Measurements from ENCODE around the gene MYADML2.
"Not testable (repeated sequence)": the region's sequence is repeated elsewhere in the genome, so short reads cannot be mapped to it uniquely, and the experiment has no call there.

The MYADML2 gene

DNA sequence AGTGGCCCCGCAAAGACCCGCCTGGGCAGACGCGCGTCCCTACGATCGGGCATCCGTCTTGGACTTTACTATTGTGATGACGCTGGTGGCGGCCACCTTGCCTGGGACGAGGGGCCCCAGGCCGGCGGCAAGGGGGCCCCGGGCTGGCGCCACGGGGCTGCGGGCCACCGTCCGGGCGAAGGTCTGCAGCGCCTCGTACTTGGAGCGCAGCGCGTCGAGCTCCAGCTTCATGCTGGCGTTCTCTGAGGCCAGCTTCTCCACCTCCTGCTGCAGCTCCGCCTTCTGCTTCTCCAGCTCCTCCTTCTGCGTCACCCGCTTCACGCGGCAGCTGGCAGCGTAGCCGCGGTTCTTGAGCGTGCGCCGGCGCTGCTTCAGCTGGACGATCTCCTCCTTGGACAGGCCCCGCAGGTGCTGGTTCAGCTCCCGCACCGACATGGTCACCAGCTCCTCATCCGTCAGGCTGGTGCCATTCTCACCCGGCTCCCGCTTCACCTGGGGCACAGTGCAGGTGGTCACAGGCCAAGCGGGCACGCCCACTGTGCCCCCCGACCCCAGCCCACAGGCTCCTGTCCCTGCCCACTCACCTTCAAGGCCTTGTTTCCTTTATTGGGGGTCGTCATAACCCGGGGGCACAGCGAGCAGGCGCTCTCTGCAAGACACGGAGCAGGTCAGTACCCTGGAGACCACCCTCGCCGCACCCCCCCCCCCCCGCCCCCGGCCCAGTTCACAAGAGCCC lies 24.3 kb downstream of the MYADML2 start:
- no peak for DNase-seq

DNA sequence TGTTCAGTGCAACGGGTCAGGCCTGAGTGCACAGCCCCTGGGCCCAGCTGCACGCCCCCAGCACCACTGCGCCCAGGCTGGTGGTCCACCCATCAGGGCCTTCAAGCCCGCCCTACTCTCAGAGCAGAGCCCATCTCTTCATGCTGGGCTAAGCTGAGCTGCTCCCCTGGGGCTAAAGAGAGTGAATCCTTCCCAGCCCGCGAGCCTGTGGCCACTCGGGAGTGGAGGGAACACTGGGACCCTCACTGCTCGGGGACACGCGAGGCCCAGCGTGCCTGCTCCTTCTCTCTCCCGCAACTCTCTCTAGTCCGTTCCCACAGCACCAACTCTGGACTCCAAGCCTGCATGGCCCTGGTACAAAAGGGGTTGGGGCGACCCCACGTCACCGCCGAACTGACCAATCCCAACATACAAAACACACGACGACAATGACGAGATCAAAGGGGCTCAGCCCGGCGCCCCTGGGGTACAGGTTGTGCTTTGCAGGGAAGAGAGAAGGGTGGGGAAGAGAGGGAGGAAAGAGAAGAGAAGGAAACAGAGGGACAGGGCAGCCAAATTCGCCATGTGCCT lies 25.0 kb downstream of the MYADML2 start:
- DNase-seq, result no peak

DNA sequence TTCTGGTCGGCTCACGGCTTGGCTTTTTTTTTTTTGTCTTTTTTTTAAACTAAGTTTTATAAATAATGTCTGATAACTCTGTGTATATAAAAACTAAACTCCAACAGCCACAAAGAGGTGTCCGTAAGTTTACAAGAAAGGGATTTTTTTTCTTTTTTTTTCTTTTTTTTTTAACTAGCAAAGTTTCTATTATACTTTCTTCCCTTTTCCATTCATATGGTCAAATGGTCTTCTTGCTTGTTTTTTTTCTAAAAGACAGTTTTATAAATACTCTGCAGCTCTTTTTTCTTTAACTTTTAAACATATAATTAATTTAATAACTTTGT lies 25.5 kb downstream of the MYADML2 start:
- DNase-seq, result no peak

DNA sequence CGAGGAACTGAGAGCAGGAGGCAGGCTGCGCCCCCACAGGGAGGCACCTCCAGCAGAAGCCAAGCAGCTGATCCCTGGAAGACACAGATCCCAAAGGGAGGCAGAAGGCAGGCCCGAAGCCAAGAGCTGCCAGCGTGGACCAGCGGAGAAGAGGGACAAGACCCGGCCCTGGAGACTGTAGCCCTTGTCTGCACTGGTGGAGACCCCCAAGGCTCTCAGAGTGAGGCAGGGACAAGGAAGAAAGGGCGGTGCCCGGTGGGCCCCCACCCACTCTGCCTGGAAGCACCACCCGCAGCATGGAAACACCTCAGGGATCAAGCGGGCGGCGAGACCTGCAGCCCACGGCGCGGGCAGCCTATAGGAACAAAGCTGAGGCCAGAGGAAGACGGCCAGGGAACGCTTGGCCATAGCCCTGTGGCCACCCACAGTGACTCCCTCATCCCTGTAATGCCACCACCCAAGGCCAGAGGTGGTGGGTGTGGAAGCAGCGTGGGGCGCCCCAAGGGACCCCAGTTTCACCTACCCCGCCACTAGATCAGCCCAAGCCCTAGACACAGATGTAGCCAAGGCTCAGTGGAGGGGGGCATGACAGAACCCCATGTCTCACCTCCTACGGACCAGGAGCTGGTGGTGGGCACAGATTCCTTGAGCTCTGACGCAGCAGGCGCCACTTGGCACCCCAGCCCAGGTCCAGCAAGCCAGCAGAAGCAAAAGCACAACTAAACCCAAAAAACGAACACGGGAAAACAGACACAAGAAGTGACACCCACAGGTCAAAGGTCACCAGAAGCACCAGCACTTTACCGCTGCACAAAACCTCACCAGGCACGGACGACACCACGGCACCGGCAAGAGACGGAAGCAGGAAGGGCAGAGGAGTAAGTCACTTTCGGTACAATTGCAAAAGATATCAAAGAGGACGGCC lies 26.2 kb downstream of the MYADML2 start:
- no peak for DNase-seq

DNA sequence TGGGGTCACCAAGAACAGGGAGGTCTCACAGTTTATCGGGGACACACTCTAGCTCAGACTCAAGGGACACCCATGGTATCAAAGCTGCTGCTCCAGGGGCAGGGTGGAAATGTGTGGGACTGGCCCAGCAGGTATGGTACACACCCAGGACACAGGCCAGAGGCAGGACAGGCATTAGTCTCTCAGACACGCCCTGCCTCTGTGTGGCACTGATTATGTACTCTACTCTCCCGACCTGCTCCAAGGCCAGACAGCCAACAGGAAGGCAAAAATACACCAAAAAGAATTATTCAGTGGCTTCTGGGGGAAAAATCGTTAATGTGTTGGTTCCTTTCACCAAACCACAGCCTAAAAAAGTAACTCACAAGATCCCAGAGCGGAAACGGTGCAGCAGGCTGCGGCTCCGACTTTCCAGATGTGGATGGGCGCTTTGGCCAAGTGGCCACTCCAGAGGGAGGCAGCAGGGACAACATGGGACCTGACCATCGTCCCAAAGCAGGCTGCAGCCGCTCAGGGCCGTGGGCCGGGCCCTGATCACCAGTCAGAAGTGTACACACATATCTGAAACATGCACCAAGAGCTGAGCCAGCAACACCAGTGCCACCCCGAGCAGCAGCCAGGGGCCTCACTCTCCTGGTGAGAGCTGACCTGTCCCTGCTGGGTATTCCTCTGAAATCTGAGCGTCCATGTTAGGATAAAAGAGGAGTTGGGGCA lies 28.0 kb downstream of the MYADML2 start:
- no peak for DNase-seq

DNA sequence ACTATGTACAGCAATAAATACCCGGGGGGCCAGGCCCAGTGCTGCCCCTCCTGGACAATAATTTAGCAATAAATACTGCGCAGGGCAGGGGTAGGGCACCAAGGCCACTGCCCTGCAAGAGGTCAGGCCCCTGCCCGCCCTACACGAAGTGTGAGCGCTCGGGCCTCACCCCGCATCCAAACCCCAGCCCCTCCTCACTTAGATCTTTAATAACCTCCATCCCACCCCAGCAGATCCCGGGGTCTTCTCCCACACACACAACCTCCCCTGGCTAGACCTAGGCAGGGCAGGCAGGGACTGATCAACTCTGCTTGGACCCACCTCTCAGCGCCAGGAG lies 28.7 kb downstream of the MYADML2 start:
- DNase-seq, result not testable (repeated sequence)

DNA sequence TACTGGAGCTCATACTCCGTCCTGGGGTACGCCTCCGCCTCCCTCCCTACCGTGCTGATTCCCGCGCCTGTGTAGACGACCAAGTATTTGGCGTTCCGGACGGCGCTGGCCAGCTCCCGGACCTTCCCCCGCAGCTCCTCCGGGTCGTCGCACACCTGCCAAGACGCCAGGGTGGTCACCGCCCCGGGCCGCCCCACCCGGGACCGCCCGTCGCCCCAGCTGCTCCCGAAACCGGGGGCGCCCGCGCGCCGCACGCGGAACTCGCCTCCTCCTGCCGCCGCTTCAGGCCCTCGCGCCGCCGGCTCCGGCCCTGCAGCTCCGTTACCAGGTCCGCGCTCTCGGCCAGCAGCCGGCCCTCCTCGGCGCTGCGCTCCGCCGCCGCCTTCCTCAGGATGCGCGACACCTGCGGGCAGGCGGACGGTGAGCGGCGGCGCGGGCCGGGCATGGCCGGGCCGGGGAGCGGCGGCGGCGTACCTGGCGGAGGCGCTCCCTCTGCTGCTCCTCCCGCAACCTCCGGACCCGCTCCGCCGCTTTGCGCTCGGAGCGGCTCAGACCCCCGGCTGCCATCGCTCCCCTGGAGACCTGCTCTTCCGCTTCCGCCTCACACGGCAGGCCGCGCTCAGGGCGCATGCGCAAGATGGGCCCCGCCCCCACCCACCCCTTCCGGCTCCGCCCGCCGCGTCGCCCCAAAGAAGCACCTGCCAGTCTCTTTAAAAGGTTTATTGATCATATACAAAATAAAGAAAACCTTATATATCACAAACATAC lies 29.3 kb downstream of the MYADML2 start, which contains the start of gene SIRT7:
Gene SIRT7, minus strand, starts transcription at position 612 of the 768 bp plus-strand sequence. Its CDS starts 45 bp downstream, at position 567.
- peak; percentile 86 for DNase-seq

DNA sequence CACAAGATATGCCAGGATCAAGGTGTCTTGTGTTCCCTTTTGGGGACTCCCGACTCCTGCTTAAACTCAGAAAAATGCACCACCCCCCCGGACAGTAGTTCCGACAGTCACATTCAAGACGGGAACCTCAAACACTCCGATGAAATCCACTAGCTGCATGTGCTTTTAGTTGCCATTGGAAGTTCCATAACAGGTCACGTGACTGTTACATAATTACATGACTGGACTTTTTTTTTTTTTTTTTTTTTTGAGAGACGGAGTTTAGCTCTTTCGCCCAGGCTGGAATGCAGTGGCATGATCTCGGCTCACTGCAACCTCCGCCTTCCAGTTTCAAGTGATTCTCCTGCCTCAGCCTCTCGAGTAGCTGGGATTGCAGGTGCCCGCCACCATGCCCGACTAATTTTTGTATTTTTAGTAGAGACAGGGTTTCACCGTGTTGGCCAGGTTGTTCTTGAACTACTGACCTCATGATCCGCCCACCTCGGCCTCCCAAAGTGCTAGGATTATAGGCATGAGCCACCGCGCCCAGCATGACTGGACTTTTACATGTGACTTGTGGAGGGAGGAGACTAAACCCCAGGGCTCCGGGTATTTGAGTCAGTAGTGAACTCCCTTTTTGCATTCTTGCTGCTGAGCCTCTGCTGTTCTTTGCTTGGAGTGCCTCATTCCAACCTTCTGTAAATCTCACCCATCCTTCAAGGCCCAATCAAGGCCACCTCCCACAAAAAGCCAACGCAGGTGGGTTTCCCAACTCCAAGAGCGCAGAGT lies 30.6 kb downstream of the MYADML2 start:
- DNase-seq, result no peak

DNA sequence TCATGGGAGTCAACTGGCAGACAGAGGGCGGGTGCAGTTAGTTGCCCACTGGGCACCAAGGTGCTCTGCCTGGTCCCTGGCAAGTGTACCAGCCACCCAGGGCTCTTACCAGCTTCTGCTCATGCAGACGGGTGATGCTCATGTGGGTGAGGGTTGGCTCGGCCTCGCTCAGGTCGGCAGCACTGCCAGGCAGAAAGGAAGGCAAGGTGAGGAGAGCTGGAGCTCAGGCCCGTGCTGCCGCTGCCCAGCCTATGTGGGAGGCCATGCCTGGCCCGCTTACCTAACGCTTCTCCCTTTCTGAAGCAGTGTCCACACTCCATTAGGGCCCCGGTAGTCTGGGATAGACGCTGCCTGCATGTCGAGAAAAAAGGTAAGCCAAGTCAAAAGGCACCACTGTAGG lies 31.7 kb downstream of the MYADML2 start:
- no peak for DNase-seq

DNA sequence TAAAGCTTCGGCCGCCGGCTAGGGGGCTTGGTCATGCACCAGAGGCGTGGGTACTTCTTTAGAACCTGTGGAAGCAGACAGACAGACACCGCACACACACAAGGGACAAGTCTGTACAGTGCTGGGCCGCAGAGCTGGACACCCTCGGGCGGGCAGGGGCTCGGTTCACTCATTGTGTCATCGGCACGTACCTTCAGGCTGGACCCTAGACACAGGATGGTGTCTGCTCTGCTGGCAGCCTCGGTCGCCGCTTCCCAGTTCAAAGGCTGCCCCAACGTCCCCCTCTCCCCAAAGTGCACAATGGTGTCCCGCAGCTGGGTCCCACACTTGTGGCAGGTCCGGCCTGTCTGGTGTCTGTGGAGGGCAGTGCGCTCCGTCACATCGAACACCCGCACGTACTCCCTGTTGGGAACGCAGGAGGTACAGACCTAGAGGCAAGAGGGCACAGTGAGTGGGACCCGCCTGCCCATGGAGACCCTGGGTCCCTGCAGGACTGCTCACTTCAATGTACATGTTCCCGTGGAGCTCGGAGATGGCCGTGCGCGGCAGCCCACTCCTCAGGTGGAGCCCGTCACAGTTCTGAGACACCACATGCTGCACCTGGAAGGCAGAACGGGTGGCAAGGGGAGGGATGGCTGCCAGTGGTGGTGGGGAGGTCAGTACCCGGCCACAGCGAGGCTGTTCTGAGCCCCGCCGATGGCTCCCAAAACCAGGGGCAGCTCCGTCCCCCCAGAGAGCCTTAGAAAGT lies 32.8 kb downstream of the MYADML2 start:
- DNase-seq, result no peak

DNA sequence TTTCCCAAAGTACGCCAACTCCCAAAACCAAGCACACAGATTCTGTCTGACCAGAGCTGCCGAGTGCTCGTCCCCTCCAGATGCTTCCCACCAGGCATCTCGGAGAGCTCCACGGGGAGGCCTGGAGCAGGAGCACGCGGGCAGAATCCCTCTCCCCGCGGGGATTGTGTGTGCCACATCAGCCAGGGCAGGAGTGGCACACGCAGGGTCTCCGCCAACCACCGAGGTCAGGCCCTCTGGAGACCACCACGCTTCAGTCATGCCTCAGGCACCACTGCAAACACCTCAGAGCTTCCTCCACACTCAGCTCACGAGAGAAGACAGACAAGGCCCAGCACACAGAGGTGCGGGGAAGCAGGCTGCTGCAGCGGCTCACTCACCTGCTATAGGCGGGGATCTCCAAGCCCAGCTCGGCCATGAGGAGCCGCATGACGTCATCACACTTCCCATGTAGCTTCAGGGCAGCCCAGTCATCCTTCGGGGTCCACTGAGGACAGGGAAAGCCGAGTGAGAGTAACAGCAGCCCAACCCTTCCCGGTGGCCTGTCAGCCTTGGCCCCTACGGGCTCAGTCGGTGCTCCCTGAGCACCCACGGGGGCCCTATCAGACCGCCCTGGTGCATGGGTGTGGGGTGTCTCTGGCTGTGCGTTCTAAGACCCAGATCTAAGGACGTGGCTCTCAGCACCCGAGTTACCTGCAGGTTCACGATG lies 33.5 kb downstream of the MYADML2 start:
- no peak for DNase-seq

DNA sequence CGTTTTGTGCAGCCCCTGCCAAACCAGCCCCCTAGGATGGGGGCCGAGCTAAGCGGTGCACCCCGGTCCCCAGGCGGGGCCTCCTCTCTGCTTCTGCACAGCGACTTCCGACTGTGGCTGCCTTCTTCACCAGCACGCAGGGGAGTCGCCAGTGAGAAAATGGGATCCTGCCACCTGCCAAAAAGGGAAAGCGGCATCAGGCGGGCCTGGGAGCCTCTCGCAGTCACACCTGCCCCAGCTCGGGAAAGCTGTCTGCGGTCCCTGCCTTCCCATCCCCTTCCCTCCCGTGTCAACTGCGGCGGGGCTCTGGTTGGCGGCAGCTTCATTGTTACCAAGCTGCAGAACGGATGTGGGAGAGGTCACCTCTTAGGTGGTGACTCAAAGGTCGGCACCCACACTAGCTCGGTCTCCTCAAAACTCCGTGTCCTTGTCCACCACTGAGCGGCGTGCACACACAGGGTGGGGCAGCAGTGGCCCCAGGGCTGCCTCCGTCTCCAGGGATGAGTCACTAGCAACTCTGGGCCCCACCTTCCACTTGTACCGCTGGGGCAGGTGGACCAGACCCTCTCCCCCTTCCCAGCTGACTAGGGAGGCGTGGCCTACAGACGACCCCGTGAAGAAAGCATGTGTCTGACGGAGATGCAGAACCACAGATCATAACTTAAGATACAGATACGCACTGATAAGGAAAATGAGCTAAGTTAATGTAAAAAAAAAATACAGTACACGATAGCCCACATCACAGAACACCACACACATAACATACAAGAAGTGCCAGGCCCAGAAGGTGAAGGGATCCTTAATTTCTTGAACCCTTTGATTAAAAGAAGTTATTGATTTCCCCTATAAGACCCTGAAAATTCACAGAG lies 34.4 kb downstream of the MYADML2 start:
- DNase-seq, result no peak

DNA sequence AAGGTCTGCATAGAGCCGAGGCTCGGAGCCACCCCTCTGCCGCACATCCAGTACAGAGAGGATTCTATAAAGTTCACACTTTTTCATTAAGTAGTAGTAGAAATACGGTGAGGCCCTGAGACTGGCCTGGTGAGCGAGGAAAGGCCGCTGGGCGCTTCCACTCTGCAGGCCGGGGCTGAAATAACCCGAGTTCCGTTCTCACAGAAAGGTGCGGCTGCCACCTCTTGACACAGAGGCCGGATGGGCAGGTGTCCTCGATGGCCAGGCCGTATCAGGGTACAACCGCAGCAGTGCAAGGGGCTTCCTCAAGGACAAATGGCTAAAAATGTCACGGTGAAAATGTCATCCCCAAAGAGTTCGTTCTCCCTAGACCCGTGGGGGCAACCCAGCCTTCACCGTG lies 35.1 kb downstream of the MYADML2 start:
- DNase-seq, result no peak

DNA sequence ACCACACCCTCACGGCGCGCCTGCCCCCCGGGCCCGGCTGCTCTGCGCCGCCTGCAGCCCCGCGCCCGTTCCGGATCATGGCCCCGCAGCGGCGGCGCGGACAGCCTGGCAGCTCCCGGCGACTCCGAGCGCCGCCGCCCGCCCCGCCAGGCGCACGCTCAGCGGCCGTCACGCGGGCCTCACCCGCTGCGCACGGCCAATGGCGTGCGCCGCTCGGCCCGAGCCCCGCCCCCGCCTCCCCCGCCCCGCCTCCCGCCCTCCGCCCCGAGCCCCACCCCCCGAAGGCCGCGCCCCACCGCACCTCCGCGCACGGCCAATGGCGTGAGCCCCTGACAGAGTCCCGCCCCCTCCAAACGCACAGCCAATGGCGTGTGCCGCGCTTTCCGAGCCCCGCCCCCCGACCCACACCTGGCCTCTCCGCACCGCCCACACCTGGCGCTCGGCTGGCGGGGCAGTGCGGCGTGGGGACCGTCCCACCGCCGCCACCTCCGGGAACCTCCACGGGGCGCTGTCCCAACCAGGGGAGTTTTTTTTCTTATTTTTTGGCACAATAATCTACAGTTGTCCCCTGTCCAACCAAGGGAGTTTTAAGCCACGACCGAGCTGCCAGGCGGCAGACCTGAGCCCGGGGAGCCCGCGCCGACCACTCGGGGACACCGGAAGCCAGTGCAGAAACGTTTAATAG lies 35.6 kb downstream of the MYADML2 start, which contains the start of gene PCYT2:
Gene PCYT2, minus strand, starts transcription at position 123 of the 685 bp plus-strand sequence. Its CDS starts 44 bp downstream, at position 79.
- peak; percentile 91 for DNase-seq

DNA sequence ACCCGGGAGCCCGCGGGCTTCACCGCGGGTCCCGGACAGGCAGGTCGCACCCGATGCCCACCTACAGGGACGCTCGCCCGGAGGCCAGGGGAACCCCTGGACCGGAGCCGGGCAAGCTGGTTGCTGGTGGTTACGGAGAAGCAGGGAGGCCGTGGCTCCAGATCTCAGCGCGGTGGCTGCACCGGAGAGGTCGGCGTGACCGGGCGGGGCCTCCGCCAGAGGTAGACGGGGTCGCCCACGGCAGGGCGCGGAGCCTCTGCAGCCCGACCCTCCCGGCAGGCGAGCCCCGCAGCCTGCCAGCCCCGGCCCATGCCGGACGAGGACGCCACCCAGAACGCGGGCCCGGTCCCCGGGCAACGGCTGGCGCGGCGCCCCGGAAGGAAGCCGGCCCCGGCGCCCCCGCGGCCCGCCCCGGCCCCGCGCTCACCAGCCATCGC lies 36.2 kb downstream of the MYADML2 start:
- DNase-seq, result no peak

DNA sequence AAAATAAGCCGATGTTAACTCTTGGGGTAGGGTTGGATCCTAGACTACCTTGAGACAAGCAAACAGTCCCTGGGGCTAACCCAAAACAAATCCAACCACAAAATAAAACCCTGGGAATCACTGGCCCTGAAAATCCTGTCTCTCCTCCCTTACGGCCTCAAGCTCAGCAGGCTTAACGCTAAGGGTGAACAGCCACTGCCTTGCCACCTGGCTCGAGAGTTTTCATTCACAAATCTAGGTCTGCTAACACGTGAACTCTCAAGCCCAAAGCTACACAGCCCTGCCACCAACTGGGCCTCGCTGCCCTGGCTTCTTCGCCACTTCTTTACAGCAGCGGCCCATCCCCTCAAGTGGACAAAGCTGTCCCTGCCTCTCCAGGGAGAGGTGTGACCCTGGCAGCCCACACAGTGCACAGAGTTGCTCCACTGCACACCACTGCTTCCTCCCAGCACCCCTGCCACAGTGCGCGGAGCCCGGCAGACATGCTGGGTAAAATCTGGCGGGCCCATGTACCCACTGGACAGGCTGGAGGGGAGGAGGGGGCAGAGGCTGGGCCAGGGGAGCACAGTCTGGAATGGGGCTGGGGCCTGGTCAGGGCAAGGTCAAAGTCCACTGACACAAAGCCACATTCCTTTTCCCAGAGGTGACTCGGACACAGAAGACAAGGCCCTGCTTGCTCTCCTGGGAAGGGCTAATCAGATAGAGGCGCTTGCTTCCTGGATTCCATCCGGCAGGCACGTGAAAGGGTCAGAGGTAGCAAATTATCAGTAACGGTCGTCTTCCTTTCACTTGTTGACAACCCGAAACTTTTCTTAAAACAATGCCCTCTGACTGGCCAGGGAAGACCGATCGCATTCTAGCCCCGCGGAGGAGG lies 36.8 kb downstream of the MYADML2 start:
- DNase-seq, result no peak

DNA sequence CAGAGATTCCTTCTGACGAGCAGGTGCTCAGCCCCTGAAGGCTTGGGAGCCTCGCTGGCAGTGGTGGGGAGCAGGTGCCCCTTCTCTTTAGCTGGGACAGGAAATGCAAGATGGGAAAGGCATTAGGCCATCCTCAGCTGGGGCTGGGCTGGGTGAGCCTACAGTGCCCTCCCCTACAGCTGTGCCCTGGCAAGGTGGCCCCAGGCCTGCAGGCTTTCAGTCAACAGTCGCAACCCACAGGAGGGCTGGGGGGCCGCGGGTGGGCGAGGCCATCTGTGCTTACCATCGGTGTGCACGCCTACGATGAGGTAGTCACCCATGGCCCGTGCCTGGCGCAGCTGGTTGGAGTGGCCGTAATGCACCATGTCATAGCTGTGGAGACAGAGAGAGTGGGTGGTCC lies 37.8 kb downstream of the MYADML2 start:
- no peak for DNase-seq
